Activated CD4-positive, alpha-beta memory T cell treated with anti-CD3 and anti-CD28 coated beads, Interleukin-2, amount 10 ng/mL, durations not matched to agents 7 days and 5 days (primary cell): ENCODE measurements around the gene STAG2. TPM values are rescaled to one million over a fixed set of nuclear protein-coding genes. Genes with fewer than 3 reads are reported as not detected.

Source experiments
- total RNA-seq, 2 experiments: library from RNA; stranded (reverse); gene quantifications; one replicate each; pipeline ENCODE4 v1.2.3, GENCODE V29; 2021

STAG2 gene
- total RNA-seq, 2 experiments from 2014 or later, result 87.8 to 89.6 TPM

Other genes with a start within 250 kb of the STAG2 start
- 10 to 100 TPM; 78.7 to 87.3 TPM for gene THOC2, start 228.7 kb upstream of the STAG2 start, total RNA-seq
- gene XIAP, start 101.7 kb upstream of the STAG2 start, total RNA-seq, result 10 to 100 TPM; 47.6 to 53.3 TPM